ENCODE results near the gene GPER1.
"Not testable (repeated sequence)": the region's sequence is repeated elsewhere in the genome, so short reads cannot be mapped to it uniquely, and the experiment has no call there.

Gene GPER1

GRCh38 chr7:1070544-1071011, 17.3 kb upstream of the GPER1 start:
- DNase-seq = no peak

DNA sequence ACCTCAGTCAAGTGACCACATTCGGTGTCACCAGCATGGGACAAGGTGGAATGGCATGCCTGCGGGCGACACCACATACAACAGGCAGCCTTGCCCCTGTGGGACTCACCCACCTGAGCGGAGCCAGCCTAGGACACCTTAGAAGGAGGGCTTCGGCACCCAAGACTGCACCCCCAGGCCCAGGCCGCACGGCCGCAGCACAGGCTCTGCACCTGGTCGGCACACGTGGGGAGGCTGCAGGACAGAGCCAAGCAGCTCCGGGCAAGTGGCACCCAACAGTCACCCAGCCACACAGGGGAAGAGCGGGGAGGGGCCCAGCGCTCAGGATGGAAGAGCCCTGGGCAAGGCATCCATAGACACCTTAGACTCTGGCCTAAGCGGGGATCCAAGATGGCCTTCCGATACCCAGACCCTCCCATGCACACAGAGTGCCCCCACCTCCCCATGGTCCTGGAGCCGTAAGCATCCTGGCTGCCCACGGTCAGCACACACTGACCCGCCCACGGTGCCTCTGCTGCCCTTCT, 16.1 kb upstream of the GPER1 start:
- no peak for DNase-seq

DNA sequence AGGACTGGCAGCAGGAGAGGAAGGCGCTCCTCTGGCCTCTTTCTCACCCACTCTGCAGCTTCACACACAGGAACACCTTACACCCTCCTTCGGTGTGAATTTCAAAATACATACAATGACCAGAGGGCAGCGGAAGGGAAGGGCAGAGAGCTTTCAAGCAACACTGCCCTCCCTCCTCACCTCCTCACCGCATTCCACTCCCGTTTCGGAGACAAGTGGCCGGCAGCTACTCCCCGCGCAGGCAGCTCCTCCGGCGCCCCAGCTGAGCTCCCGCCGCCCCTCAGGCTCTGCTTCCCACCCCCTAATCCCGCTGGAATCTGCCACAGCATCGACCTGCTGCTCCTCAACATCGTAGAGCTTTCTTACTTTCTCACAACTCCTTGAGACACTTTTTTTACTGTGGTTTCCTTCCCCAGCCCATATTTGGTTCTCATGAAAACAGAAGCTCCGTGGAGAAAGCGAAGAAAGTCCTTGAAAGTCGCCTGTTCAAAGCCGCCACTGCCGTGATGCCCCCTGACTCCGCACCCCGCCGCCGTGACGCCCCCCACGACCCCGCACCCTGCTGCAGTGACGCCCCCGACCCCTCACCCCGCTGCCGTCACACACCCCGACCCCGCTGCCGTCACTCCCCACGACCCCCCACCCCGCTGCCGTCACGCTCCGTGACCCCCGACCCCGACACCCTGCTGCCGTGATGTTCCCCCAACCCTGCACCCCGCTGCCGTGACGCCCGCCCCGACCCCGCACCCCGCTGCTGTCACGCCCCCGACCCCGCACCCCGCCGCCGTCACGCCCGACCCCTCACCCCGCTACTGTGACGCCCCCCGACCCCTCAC, 14.6 kb upstream of the GPER1 start:
- DNase-seq = no peak

DNA sequence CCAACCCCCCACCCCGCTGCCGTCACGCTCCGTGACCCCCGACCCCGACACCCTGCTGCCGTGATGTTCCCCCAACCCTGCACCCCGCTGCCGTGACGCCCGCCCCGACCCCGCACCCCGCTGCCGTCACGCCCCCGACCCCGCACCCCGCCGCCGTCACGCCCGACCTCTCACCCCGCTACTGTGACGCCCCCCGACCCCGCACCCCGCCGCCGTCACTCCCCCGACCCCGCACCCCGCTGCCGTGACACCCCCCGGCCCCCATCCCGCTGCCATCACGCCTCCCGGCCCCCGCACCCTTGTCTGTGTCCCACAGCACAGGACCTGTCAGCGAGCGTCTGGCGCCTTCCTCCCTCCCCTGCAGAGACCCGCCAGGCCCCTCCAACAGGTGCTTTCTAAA, 13.9 kb upstream of the GPER1 start:
- not testable (repeated sequence) for DNase-seq

DNA sequence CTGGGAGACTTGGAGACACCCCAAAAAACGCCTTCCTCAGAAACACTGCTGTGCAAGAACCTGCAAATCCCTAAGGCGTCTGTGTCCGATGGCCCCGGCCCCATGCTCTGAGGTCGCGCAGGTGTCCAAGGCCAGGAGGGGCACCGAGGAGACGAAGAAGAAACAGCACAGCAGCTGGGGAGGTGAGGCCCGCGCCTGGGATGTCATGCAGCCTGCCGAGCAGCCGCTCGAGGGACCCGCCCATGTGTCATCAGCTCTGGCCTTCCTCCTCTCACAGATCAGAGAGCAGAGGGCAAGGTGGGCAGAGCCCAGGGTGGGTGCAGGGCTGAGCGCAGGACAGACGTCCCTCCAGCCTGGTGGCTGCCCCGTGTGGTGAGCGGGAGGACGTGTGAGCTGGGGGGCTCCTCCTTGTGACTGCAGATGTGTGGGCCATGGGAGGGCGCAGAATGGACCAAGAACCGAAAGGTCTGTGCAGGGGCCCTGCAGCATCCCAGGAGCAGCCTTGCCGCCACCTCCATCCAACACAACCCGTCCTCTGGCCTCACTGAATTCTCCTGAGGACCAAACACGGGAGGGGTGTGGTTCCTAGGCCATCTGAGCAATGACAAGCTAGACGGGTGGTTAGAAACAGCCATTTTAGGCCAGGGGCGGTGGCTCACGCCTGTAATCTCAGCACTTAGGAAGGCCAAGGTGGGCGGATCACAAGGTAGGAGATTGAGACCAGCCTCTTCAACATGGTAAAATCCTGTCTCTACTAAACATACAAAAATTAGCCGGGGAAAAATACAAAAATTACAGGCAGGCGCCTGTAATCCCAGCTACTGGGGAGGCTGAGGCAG, 13.1 kb upstream of the GPER1 start:
- DNase-seq = no peak

DNA sequence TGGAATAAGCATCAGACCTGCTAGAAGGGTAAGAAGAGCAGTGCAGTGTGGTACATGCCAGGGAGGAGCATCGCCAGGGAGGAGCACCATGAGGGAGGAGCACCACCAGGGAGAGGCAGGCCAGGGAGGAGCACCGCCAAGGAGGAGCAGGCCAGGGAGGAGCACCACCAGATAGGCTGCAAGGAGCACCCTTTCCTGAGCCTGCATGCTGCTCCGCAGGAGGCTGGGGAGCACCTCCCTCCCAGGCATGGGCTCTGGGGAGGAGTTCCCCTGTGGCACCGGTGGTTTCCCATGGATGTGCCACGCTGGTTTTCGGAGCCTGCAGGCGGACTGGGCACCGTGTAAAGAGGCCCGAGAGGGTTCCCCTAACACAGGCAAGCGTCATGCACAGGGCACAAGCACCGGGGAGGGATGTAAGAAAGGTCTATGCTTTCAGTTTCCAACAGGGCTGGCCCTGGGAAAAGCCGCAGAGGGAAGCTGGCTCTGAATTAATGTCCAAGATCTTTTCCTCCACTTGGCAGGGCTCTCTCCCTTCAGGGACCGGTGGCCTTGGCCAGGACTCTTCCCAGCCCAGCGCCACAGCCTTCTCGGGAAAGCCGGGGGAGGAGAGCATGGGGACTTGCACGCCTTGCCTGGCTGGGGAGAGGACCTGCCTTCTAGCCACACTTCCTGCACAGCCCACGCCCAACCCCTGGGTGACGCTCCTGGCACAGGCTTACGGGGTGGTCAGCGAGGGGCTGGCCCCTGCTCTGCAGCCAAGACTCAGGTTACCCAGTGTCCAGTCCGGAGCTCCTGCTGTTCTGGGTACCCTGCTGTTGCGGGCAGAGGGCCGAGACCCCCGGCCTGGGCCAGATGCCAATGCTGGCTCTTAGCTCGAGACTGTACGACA, 11.5 kb upstream of the GPER1 start:
- DNase-seq = no peak

- no peak for DNase-seq
Measured at GRCh38 chr7:1078519-1078918, 9.4 kb upstream of the GPER1 start.

DNA sequence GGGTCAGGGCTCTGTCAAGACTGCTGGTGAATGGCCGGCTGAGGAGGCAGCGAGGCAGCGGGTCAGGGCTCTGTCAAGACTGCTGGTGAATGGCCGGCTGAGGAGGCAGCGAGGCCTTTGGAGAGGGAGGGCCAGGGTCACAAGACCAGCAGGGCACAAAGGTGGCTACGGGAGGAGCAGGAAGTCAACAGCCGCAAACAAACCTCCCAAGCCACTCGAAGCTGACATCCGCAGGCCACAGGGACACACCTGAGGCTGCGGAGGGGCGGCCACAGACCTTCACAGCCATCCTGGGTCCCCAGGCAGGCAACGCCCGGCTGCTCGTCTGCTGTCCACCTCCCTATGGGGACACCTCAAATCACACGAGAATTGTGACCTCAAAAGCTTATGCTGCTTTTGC, 8.9 kb upstream of the GPER1 start:
- no peak for DNase-seq

DNA sequence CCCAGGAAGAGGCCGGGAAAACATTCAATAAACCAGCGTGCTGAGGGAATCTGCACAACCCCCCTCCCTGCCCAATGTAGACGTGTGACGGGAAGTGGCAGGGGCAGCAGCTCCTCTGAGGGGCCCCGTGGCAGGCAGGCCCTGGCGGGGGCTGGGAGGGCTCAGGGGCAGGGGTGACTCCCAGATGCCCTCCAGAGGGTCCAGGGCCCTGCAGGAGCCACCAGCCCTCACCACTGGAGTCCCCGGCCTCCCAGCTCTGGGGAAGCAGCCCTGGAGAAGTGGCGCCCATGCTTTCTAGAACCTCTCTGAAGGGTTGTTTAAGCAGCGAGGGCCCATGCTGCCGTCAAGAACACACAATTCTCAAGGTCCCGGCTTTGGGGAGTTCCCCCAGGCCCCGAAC, 8.4 kb upstream of the GPER1 start:
- no peak for DNase-seq

DNA sequence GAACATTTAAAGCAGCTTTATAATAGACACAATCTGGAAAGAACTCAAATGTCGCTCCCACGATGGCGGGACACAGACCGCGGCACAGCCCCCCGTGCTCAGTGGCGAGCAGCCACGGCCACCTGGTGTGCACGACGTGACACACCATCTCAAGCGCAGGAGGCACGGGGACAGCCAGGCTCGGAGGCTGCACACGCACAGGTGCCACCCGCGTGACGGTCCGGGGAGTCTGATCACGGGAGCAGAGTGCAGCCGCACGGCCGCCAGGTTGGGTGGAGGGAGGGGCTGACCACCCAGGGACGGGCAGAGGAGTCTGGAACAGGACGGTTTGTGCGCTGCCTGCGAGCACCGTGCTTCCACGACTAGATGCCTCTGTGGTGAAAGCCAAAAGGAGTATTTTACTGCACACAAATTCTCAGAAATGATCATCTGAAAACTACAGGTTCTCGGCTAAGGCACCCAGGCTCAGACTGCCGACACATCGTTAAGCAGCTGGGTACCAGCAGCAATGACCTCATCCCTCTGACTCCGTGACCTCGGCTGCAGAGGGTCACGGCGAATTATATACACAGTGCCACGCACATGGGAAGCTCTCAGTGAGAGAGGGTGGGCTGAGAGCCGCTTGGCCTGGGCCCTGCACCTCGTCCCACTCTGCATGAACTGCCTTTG, 7.5 kb upstream of the GPER1 start:
- DNase-seq = no peak

- DNase-seq = no peak
Measured at GRCh38 chr7:1080921-1081255, 7.0 kb upstream of the GPER1 start.

- no peak for DNase-seq
Measured at GRCh38 chr7:1081336-1081735, 6.6 kb upstream of the GPER1 start.

GRCh38 chr7:1081931-1082401, 5.9 kb upstream of the GPER1 start:
- DNase-seq = no peak

- no peak for DNase-seq
Measured at GRCh38 chr7:1083729-1084657, 3.9 kb upstream of the GPER1 start.

- DNase-seq = no peak
Measured at GRCh38 chr7:1085266-1085665, 2.6 kb upstream of the GPER1 start.

DNA sequence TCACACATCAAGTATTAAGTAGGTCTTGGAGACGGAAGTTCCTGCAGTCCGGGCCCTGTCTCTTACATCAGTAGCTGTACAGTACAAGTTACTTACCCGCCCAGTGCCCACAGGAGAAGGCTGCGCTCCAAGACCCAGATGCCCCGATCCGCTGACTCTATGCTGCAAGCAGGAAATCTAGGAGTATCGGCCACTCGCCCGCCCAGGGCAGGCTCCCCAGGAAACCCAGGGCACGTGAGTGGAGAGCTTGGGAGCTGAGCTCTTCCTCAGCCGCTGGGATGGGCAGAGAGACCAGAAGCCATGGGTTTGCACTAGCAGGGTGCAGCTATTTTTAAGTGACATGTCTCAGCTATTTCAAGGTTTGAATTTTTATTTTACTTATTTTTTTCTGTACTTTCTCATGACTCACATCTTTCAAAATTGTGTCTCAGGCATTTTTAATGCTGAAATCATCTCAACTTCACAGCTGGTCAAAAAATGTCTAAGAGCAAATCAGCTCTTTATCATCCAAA, 1.9 kb upstream of the GPER1 start:
- no peak for DNase-seq

DNA sequence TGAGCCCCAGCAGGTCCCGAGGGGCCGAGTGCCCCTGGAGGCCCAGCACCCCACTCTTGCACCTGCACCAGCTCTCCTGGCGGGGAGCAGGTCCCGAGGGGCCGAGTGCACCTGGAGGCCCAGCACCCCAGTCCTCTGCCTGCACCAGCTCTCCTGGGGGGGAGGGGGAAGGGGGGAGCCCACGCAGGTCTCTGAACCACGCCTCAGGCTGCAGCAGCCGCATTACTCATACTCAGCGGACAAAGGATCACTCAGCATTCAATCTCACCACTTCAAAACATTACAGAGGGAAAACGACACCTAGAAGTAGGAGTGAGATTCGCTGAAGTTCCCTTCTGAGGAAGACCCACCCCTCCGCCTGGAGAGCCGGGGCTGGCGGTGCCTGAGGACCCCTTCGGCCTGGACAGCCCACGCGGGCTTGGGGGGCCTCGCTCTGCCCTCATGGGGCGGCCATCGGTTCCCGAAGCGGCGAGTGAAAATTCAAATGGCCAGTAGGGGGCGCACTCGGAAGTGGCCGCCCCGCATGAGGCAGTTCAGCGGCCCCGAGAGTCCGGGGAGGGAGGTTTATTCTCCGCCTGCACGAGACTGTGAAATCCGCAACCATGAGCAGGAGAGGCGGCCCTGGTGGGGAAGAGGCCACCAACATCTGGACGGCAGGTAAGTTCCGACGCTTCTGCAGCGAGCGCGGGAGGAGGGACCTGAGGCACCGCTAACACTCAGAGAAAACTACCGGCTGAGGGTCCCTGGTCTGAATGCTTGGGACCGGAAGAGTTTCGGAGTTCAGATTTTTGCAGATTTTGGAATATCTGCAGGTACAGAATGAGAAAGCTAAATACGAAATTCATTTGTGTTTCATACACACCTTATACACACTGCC, 1.1 kb upstream of the GPER1 start:
- peak; percentile 17 to 31 for DNase-seq

GRCh38 chr7:1087465-1087814, 473 bp upstream of the GPER1 start:
- DNase-seq = no peak

- DNase-seq = no peak
Measured at GRCh38 chr7:1090236-1090635, 2.3 kb downstream of the GPER1 start.

Data from bone marrow (tissue), 2 donors.